Esophagus squamous epithelium (tissue), 4 donors: ENCODE results near the gene SFMBT1.

Source experiments
- CTCF ChIP-seq, 6 experiments: fragments of 450-650 bp in 4 of 6; fragments of 200-600 bp in 2 of 6; sonication (generic) in 2 of 6; IDR thresholded peaks; one replicate each; pipeline ENCODE4 v1.5.1; 2016 to 2019; ENCODE audit warnings: antibody characterized with exemption in 6 of 6, mild to moderate bottlenecking in 4 of 6, moderate library complexity in 4 of 6
- POLR2A ChIP-seq, 4 donors: fragments of 450-650 bp; IDR thresholded peaks; one replicate each; pipeline ENCODE4 v1.6.1; 2017; ENCODE audit warnings: antibody characterized with exemption in 4 of 4, mild to moderate bottlenecking in 4 of 4, moderate library complexity in 3 of 4

DNA sequence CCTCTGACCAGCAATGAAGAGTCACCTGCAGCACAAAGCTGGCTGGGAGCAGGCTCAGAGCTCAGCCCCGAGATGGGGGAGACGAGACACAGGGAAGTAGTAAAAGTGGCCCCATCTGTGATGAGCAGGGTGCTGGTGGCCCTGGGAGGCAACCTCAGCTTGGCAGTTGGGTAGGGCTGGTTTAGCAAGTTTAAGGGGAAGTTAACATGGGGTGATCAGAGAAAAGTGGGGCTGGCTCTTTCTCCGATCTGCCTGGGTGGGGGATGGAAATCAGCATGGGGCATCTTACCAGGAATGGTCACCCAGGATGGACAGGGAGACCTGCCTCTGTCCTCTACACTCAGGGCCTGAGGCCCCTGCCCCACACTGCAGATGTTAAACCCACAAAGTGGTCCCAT, 29.9 kb upstream of the SFMBT1 start:
- TF ChIP-seq POLR2A (IDR thresholded peaks at IDR 0.05) (no peak), CTCF (IDR thresholded peaks at IDR 0.05) (no peak)
